Psoas muscle (tissue), 8 donors: ENCODE results near the gene NOTCH4. TPM values are rescaled to one million over a fixed set of nuclear protein-coding genes. Genes with fewer than 3 reads are reported as not detected.

Experiments
- ATAC-seq, 4 donors: fragments of 200-7000 bp; cut with Tn5 transposase; one replicate each; pipeline ENCODE4 v1.9.1; 2020; ENCODE audit warnings: moderate library complexity in 3 of 4, mild to moderate bottlenecking in 2 of 4
- DNase-seq, 2 donors: peaks; one replicate each; pipeline ENCODE4 v3.0.0-alpha.2; 2020
- H3K27ac ChIP-seq: fragments of 200-600 bp; one replicate; pipeline ENCODE4 v1.8.0; 2022
- H3K27me3 ChIP-seq, 3 donors: fragments of 200-600 bp in 1 of 3; one replicate each; pipeline versions ENCODE4 v1.6.1 to v1.8.0; 2013 to 2022; ENCODE audit warnings: low read length in 2 of 3, mild to moderate bottlenecking in 2 of 3, moderate library complexity in 1 of 3; ENCODE audit not compliant: insufficient read depth in 3 of 3
- H3K36me3 ChIP-seq, 2 donors: fragments of 200-600 bp in 1 of 2; one replicate each; pipeline versions ENCODE4 v1.6.1 to v1.8.0; 2013 to 2022; ENCODE audit warnings: low read depth in 1 of 2, mild to moderate bottlenecking in 1 of 2, moderate library complexity in 1 of 2; ENCODE audit not compliant: insufficient read depth in 1 of 2
- H3K4me1 ChIP-seq: fragments of 200-600 bp; one replicate; pipeline ENCODE4 v1.8.0; 2022
- H3K4me3 ChIP-seq: fragments of 200-600 bp; one replicate; pipeline ENCODE4 v1.8.0; 2022; ENCODE audit warnings: mild to moderate bottlenecking
- H3K9me3 ChIP-seq: fragments of 200-600 bp; one replicate; pipeline ENCODE4 v1.8.0; 2022
- CTCF ChIP-seq: fragments of 200-600 bp; IDR thresholded peaks from one replicate; pipeline ENCODE4 v1.8.0; 2022; ENCODE audit warnings: antibody characterized with exemption
- WGBS, 3 donors: extraction: QIAGEN DNeasy Blood & Tissue Kit; methylation state at CpG; one replicate each; pipeline versions ENCODE4 v1.1.6 to v1.1.7; 2013; 5-methylcytosine and 5-hydroxymethylcytosine counted together
- intact Hi-C, 2 donors: fragments of 100-400 bp; cut with DNase I; formaldehyde crosslinking; loops; one replicate each; pipeline versions ENCODE4 v1.11.0 to v1.14.2; 2022
- polyA plus RNA-seq, 3 donors: library from polyadenylated mRNA; stranded (reverse); fragments of 200-250 nt; gene quantifications; one replicate each; pipeline ENCODE4 v1.2.3, GENCODE V29; 2013
- total RNA-seq, 4 donors: library from RNA; stranded (reverse); fragmentation: NEBNext Ultra II Directional in 2 of 4; extraction: Animal tissue kit (Norgen Biotek cat#: 25700) in 2 of 4; gene quantifications; one replicate each; pipeline versions ENCODE4 v1.2.1 to v1.2.4, GENCODE V29; 2021 to 2023
- donor health status: healthy with polysubstance abuse.
- donor health status: DM: no; HTN: no; CAD: no; lungs with moderate emphysema.
- donor health status: Bipolar disorder and iron deficiency.
- donor health status: healthy.
- donor health status: DM: yes; HTN: yes; CAD: no.
- donor health status: DM: no; HTN: no; CAD: no.
- donor health status: DM: no; HTN: no; CAD: no.
- donor health status: DM: yes; HTN: yes; CAD: no.

The NOTCH4 gene
- total and polyA plus RNA-seq, 7 donors, result 9.7 to 19.5 (median 12.6) TPM

GRCh38 chr6:32210191-32210601 is 13.7 kb downstream of the NOTCH4 start:
- H3K36me3 ChIP-seq, result peaks cover 0 to 4% of the 10 kb centered on the region in 2 donors

GRCh38 chr6:32208996-32209395 is 14.9 kb downstream of the NOTCH4 start:
- H3K27ac ChIP-seq, result no peak overlapping the region
- intact Hi-C loops, result no loop called here
- no peak for ATAC-seq
- DNase-seq, result no peak
- no peak overlapping the region for H3K4me3 ChIP-seq
- no peaks in the 10 kb centered on the region for H3K4me1 ChIP-seq
- no peaks in the 10 kb centered on the region for H3K9me3 ChIP-seq
- H3K27me3 ChIP-seq, result no peaks in the 10 kb centered on the region
- peaks cover 0 to 4% of the 10 kb centered on the region in 2 donors for H3K36me3 ChIP-seq
- WGBS, 3 donors, result 70 to 80% (median 74%) methylated on average over 1 of the region's 1 CpG
- no peak for TF ChIP-seq CTCF

More at GRCh38 chr6:32210191-32210601, 13.7 kb downstream of the NOTCH4 start:
- TF ChIP-seq CTCF, result no peak
- no peak overlapping the region for H3K27ac ChIP-seq
- H3K27me3 ChIP-seq, result no peaks in the 10 kb centered on the region
- DNase-seq (no peak), ATAC-seq (no peak)
- no peaks in the 10 kb centered on the region for H3K9me3 ChIP-seq
- WGBS, 3 donors, result 75 to 89% (median 83%) methylated on average over 5 of the region's 5 CpGs
- intact Hi-C loops, result no loop called here
- H3K4me1 ChIP-seq, result no peaks in the 10 kb centered on the region
- no peak overlapping the region for H3K4me3 ChIP-seq

- ATAC-seq (no peak), DNase-seq (no peak)
- H3K27ac ChIP-seq, result no peak overlapping the region
- WGBS, 3 donors, result 79 to 90% (median 85%) methylated on average over 3 of the region's 3 CpGs
- no peak for TF ChIP-seq CTCF
- H3K4me1 ChIP-seq, result no peaks in the 10 kb centered on the region
- H3K36me3 ChIP-seq, result no peaks in the 10 kb centered on the region
- H3K9me3 ChIP-seq, result no peaks in the 10 kb centered on the region
- intact Hi-C loops, result no loop called here
- H3K4me3 ChIP-seq, result no peak overlapping the region
- H3K27me3 ChIP-seq, result no peaks in the 10 kb centered on the region
Observed at GRCh38 chr6:32204268-32204715, 19.6 kb downstream of the NOTCH4 start.

GRCh38 chr6:32203426-32204267 is 20.2 kb downstream of the NOTCH4 start:
- H3K4me3 ChIP-seq, result no peak overlapping the region
- no peaks in the 10 kb centered on the region for H3K36me3 ChIP-seq
- no peaks in the 10 kb centered on the region for H3K4me1 ChIP-seq
- no peaks in the 10 kb centered on the region for H3K9me3 ChIP-seq
- no peak for ATAC-seq
- no peak overlapping the region for H3K27ac ChIP-seq
- TF ChIP-seq CTCF, result no peak
- no peaks in the 10 kb centered on the region for H3K27me3 ChIP-seq
- no peak for DNase-seq
- intact Hi-C loops, result no loop called here
- 76 to 84% (median 82%) methylated on average over 9 of the region's 9 CpGs for WGBS, 3 donors
